SKM-1 treated with dmso at 0.1 percent for 144 hours (cell line): Measurements from ENCODE around the gene HOXC10.

Source experiments
- DNase-seq: peaks from one replicate; lab custom pipeline; 2025; ENCODE audit not compliant: unreplicated experiment; lab: John Stamatoyannopoulos, UW

The HOXC10 gene

GRCh38 chr12:54002278-54002914 lies 17.4 kb downstream of the HOXC10 start:
- DNase-seq = no peak

GRCh38 chr12:54002915-54003389 lies 18.0 kb downstream of the HOXC10 start:
- DNase-seq = no peak

GRCh38 chr12:54003625-54004024 lies 18.7 kb downstream of the HOXC10 start:
- no peak for DNase-seq

- DNase-seq = no peak
Measured at GRCh38 chr12:54004063-54004840, 19.3 kb downstream of the HOXC10 start.

GRCh38 chr12:54004841-54005530 lies 20.0 kb downstream of the HOXC10 start:
- DNase-seq = no peak

- no peak for DNase-seq
Measured at GRCh38 chr12:54005531-54005852, 20.5 kb downstream of the HOXC10 start.

GRCh38 chr12:54005853-54006558 lies 21.1 kb downstream of the HOXC10 start:
- peak; percentile 9 for DNase-seq

- no peak for DNase-seq
Measured at GRCh38 chr12:54006559-54007220, 21.7 kb downstream of the HOXC10 start.

GRCh38 chr12:54007538-54008259 lies 22.8 kb downstream of the HOXC10 start:
- no peak for DNase-seq

- no peak for DNase-seq
Measured at GRCh38 chr12:54008260-54008552, 23.3 kb downstream of the HOXC10 start.

GRCh38 chr12:54009171-54010052 lies 24.5 kb downstream of the HOXC10 start:
- DNase-seq = no peak

- no peak for DNase-seq
Measured at GRCh38 chr12:54010053-54010971, 25.4 kb downstream of the HOXC10 start.

- no peak for DNase-seq
Measured at GRCh38 chr12:54010972-54011664, 26.2 kb downstream of the HOXC10 start.

- DNase-seq = no peak
Measured at GRCh38 chr12:54011665-54012532, 27.0 kb downstream of the HOXC10 start.

- DNase-seq = no peak
Measured at GRCh38 chr12:54012631-54013409, 27.9 kb downstream of the HOXC10 start.

GRCh38 chr12:54014377-54015017 lies 29.6 kb downstream of the HOXC10 start:
- no peak for DNase-seq
